Measurements from ENCODE around the gene DDAH2.

DNA sequence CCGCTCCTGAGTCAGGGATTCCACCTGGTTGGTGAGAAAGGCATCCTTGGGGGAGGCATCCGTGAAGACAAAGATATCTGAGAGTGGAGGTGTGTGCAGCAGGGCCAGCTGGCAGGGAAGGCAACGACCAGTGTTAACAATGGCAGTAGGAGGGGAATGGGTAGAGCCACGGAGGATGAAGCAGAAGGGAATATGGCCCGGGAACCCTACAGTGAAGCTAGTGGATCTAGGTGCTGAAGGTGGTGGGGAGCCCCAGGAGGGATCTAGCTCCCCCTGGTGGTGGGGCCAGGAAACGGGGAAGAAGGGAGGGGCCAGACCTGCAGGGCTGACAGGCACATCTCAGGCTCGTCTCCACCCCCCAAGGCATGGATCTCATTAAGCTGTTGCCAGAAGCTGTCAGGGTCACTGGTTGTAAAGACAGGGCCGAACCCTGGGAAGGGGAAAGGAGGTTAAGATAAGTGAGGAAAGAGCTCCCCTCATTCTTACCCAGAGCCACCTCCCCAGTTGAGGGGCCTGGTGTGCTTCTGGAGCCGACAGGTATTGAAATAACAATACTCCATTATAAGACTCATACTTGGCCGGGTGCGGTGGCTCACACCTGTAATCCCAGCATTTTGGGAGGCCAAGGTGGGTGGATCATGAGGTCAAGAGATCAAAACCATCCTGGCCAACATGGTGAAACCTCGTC is 40.7 kb upstream of the DDAH2 start:
- TF ChIP-seq CTCF (IDR thresholded peaks at IDR 0.05) (peak; percentile 81 to 98 (median 94)), POLR2A (IDR thresholded peaks at IDR 0.05) (no peak)
